HG02840 (cell line): Measurements from ENCODE around the gene S1PR5.

Experiments
- ATAC-seq: cut with Tn5 transposase; IDR thresholded peaks from one replicate; pipeline ENCODE4 v1.9.1; 2021; ENCODE audit warnings: mild to moderate bottlenecking, moderate library complexity, moderate number of reproducible peaks; ENCODE audit not compliant: unreplicated experiment, low FRiP score

S1PR5 gene

GRCh38 chr19:10474962-10475451 is 42.2 kb downstream of the S1PR5 start:
- ATAC-seq = no peak

- ATAC-seq = no peak
Measured at GRCh38 chr19:10473192-10473591, 44.1 kb downstream of the S1PR5 start.

- ATAC-seq = no peak
Measured at GRCh38 chr19:10471909-10472308, 45.3 kb downstream of the S1PR5 start.

GRCh38 chr19:10468133-10468532 is 49.1 kb downstream of the S1PR5 start:
- ATAC-seq = no peak

GRCh38 chr19:10467104-10467706 is 50.0 kb downstream of the S1PR5 start:
- no peak for ATAC-seq

- ATAC-seq = no peak
Measured at GRCh38 chr19:10464456-10464855, 52.8 kb downstream of the S1PR5 start.
